Astrocyte (in vitro differentiated cells and primary cell): Measurements from ENCODE around the gene FUNDC2. TPM values are rescaled to one million over a fixed set of nuclear protein-coding genes. Genes with fewer than 3 reads are reported as not detected.

Source experiments
- DNase-seq: peaks from one replicate; pipeline ENCODE4 v3.0.0-alpha.2; 2010; ENCODE audit warnings: low read depth
- FAIRE-seq: peaks from 2 replicates; lab custom pipeline; 2011; peaks lifted over from hg19 to GRCh38; lab: Jason Lieb, UNC
- H2AFZ ChIP-seq: 2 replicates; pipeline ENCODE4 v1.6.0; 2012; ENCODE audit warnings: low read depth, low read length, inconsistent platforms
- H3K27ac ChIP-seq: 2 replicates; pipeline ENCODE4 v1.5.1; 2011; ENCODE audit warnings: low read depth, low read length, inconsistent platforms
- H3K27me3 ChIP-seq: 2 replicates; pipeline ENCODE4 v1.6.0; 2011; ENCODE audit warnings: low read length, inconsistent platforms; ENCODE audit not compliant: insufficient read depth
- H3K36me3 ChIP-seq: 2 replicates; pipeline ENCODE4 v1.5.1; 2011; ENCODE audit warnings: low read length, inconsistent platforms; ENCODE audit not compliant: insufficient read depth
- H3K4me1 ChIP-seq: 2 replicates; pipeline ENCODE4 v1.5.1; 2011; ENCODE audit warnings: low read length, inconsistent platforms; ENCODE audit not compliant: insufficient read depth
- H3K4me2 ChIP-seq: 2 replicates; pipeline ENCODE4 v1.6.0; 2012; ENCODE audit warnings: low read length, inconsistent platforms
- H3K4me3 ChIP-seq: 2 replicates; pipeline ENCODE4 v1.5.1; 2011; ENCODE audit warnings: low read depth, mild to moderate bottlenecking, low read length, inconsistent platforms; ENCODE audit not compliant: insufficient read depth
- H3K79me2 ChIP-seq: 2 replicates; pipeline ENCODE4 v1.6.0; 2012; ENCODE audit warnings: mild to moderate bottlenecking, low read length, inconsistent platforms; ENCODE audit not compliant: insufficient read depth
- H3K9ac ChIP-seq: 2 replicates; pipeline ENCODE4 v1.6.0; 2012; ENCODE audit warnings: mild to moderate bottlenecking, low read length, inconsistent platforms
- H3K9me3 ChIP-seq: 2 replicates; pipeline ENCODE4 v1.5.1; 2012; ENCODE audit warnings: low read depth, mild to moderate bottlenecking, low read length, inconsistent platforms; ENCODE audit not compliant: insufficient read depth
- H4K20me1 ChIP-seq: 2 replicates; pipeline ENCODE4 v1.6.0; 2012; ENCODE audit warnings: low read length, inconsistent platforms; ENCODE audit not compliant: insufficient read depth
- H3K27ac Mint-ChIP-seq: one replicate; pipeline ENCODE4 v1.8.0; 2021; ENCODE audit warnings: mild to moderate bottlenecking, mixed read lengths; ENCODE audit not compliant: unreplicated experiment
- H3K27me3 Mint-ChIP-seq: one replicate; pipeline ENCODE4 v1.8.0; 2021; ENCODE audit warnings: low read depth, mixed read lengths; ENCODE audit not compliant: unreplicated experiment
- H3K36me3 Mint-ChIP-seq: one replicate; pipeline ENCODE4 v1.8.0; 2021; ENCODE audit warnings: low read depth, mixed read lengths; ENCODE audit not compliant: unreplicated experiment
- H3K4me1 Mint-ChIP-seq: one replicate; pipeline ENCODE4 v1.8.0; 2021; ENCODE audit warnings: low read depth, mixed read lengths; ENCODE audit not compliant: unreplicated experiment
- H3K4me3 Mint-ChIP-seq: one replicate; pipeline ENCODE4 v1.8.0; 2021; ENCODE audit warnings: mild to moderate bottlenecking, moderate library complexity, mixed read lengths; ENCODE audit not compliant: unreplicated experiment
- H3K9me3 Mint-ChIP-seq: one replicate; pipeline ENCODE4 v1.8.0; 2021; ENCODE audit warnings: mild to moderate bottlenecking, mixed read lengths; ENCODE audit not compliant: unreplicated experiment
- CTCF ChIP-seq: IDR thresholded peaks from 2 replicates; pipeline ENCODE4 v1.5.1; 2011; ENCODE audit warnings: low read depth, mild to moderate bottlenecking, inconsistent platforms, low read length, moderate library complexity; ENCODE audit not compliant: insufficient read depth
- EZH2 ChIP-seq: IDR thresholded peaks from 2 replicates; pipeline ENCODE4 v1.6.1; 2012; ENCODE audit warnings: mild to moderate bottlenecking, low read length, inconsistent platforms; ENCODE audit not compliant: insufficient read depth
- total RNA-seq: library from RNA; stranded (reverse); gene quantifications from 2 replicates; pipeline ENCODE4 v1.2.1, GENCODE V29; 2021

The FUNDC2 gene
- total RNA-seq, 1 donor from 2014 or later: 49.5 TPM

- Mint-ChIP-seq H3K27ac (no peak overlapping the region), H3K27me3 (no peaks in the 10 kb centered on the region), H3K4me3 (no peak overlapping the region), H3K36me3 (no peaks in the 10 kb centered on the region), H3K4me1 (no peaks in the 10 kb centered on the region), H3K9me3 (no peaks in the 10 kb centered on the region)
- DNase-seq: no peak
- Histone ChIP-seq H3K4me2 (no peak overlapping the region), H3K27ac (no peak overlapping the region), H3K9ac (no peak overlapping the region), H3K9me3 (no peaks in the 10 kb centered on the region), H2AFZ (no peak overlapping the region), H4K20me1 (no peaks in the 10 kb centered on the region), H3K4me3 (no peak overlapping the region), H3K4me1 (no peaks in the 10 kb centered on the region), H3K79me2 (no peaks in the 10 kb centered on the region), H3K27me3 (no peaks in the 10 kb centered on the region), H3K36me3 (no peaks in the 10 kb centered on the region)
- TF ChIP-seq EZH2: no peak
- no peak for TF ChIP-seq CTCF
- FAIRE-seq: peak; percentile 92
These were observed 36.1 kb upstream of the FUNDC2 start for GRCh38 chrX:154990496-154990895.

- Histone ChIP-seq H3K4me1 (no peaks in the 10 kb centered on the region), H3K27ac (no peak overlapping the region), H3K79me2 (no peaks in the 10 kb centered on the region), H3K36me3 (no peaks in the 10 kb centered on the region), H3K4me2 (no peak overlapping the region), H4K20me1 (no peaks in the 10 kb centered on the region), H2AFZ (no peak overlapping the region), H3K9me3 (no peaks in the 10 kb centered on the region), H3K27me3 (no peaks in the 10 kb centered on the region), H3K4me3 (no peak overlapping the region), H3K9ac (no peak overlapping the region)
- Mint-ChIP-seq H3K4me1 (no peaks in the 10 kb centered on the region), H3K9me3 (no peaks in the 10 kb centered on the region), H3K27me3 (no peaks in the 10 kb centered on the region), H3K36me3 (no peaks in the 10 kb centered on the region), H3K4me3 (no peak overlapping the region), H3K27ac (no peak overlapping the region)
- TF ChIP-seq EZH2 (no peak), CTCF (no peak)
- DNase-seq (no peak), FAIRE-seq (no peak)
These were observed 35.6 kb upstream of the FUNDC2 start for GRCh38 chrX:154991039-154991438.

- FAIRE-seq (peak; percentile 98), DNase-seq (no peak)
- no peaks in the 10 kb centered on the region for H3K27me3 ChIP-seq
These were observed 35.2 kb upstream of the FUNDC2 start for GRCh38 chrX:154991476-154991875.

More at GRCh38 chrX:154991476-154991875, 35.2 kb upstream of the FUNDC2 start:
- H3K36me3 ChIP-seq: no peaks in the 10 kb centered on the region
- Mint-ChIP-seq H3K4me1 (no peaks in the 10 kb centered on the region), H3K27ac (no peak overlapping the region), H3K4me3 (no peak overlapping the region), H3K9me3 (no peaks in the 10 kb centered on the region), H3K36me3 (no peaks in the 10 kb centered on the region), H3K27me3 (no peaks in the 10 kb centered on the region)
- no peak overlapping the region for H2AFZ ChIP-seq
- no peaks in the 10 kb centered on the region for H4K20me1 ChIP-seq
- H3K9ac ChIP-seq: no peak overlapping the region
- no peak overlapping the region for H3K27ac ChIP-seq
- H3K4me2 ChIP-seq: no peak overlapping the region
- H3K4me1 ChIP-seq: no peaks in the 10 kb centered on the region
- no peaks in the 10 kb centered on the region for H3K9me3 ChIP-seq
- no peaks in the 10 kb centered on the region for H3K79me2 ChIP-seq
- TF ChIP-seq EZH2 (no peak), CTCF (no peak)
- no peak overlapping the region for H3K4me3 ChIP-seq
